Activated T-helper 1 cell treated with anti-CD3 and anti-CD28 coated beads, Interleukin-12 subunit alpha, Interleukin-12 subunit beta, Interleukin-2, Interleukin-4 antibody, amounts not matched to agents 30 ng/mL and 10 ng/mL and 1 ng/mL, durations not matched to agents 14 hours and 24 hours and 36 hours (primary cell): ENCODE measurements around the gene ACVR1B. TPM values are rescaled to one million over a fixed set of nuclear protein-coding genes. Genes with fewer than 3 reads are reported as not detected.
A peak's percentile ranks its signal among the peaks of the same experiment; 100 is the strongest.
"Not testable (repeated sequence)": the region's sequence is repeated elsewhere in the genome, so short reads cannot be mapped to it uniquely, and the experiment has no call there.

Experiments
- DNase-seq: peaks from one replicate; pipeline ENCODE4 v3.0.0; 2021; ENCODE audit warnings: low spot score
- H3K27ac Mint-ChIP-seq: one replicate; pipeline ENCODE4 v1.8.0; 2021; ENCODE audit warnings: mild to moderate bottlenecking, mixed read lengths
- H3K27me3 Mint-ChIP-seq: one replicate; pipeline ENCODE4 v1.8.0; 2022; ENCODE audit warnings: mild to moderate bottlenecking, moderate library complexity, mixed read lengths; ENCODE audit not compliant: insufficient read depth
- H3K36me3 Mint-ChIP-seq: one replicate; pipeline ENCODE4 v1.8.0; 2021; ENCODE audit warnings: low read depth, mixed read lengths
- H3K4me1 Mint-ChIP-seq: one replicate; pipeline ENCODE4 v1.8.0; 2021; ENCODE audit warnings: low read depth, mixed read lengths
- H3K4me3 Mint-ChIP-seq: one replicate; pipeline ENCODE4 v1.8.0; 2021; ENCODE audit warnings: mild to moderate bottlenecking, moderate library complexity, mixed read lengths
- H3K9me3 Mint-ChIP-seq: one replicate; pipeline ENCODE4 v1.8.0; 2021; ENCODE audit warnings: mixed read lengths
- intact Hi-C: fragments of 100-400 bp; cut with micrococcal nuclease; formaldehyde crosslinking; loops from one replicate; pipeline ENCODE4 v1.15.1; 2024
- total RNA-seq: library from RNA; stranded (reverse); gene quantifications from 2 replicates; pipeline ENCODE4 v1.2.3, GENCODE V29; 2022

The ACVR1B gene
- total RNA-seq, 1 donor from 2014 or later: 11.4 TPM

- Mint-ChIP-seq H3K4me1 (peaks cover 72% of the 10 kb centered on the region), H3K27me3 (peaks cover 27% of the 10 kb centered on the region), H3K36me3 (peaks cover 12% of the 10 kb centered on the region), H3K27ac (peak overlapping the region; percentile 63), H3K4me3 (peak overlapping the region; percentile 52), H3K9me3 (no peaks in the 10 kb centered on the region)
- DNase-seq: no peak
- intact Hi-C loops: loop anchor here (1.0 to 10.0 kb wide), 11 partner anchors 8 to 603 kb away; partner anchors contain the start of genes ACVR1B, ATG101, GALNT6 and SCN8A
These were observed 20.4 kb downstream of the ACVR1B start for GRCh38 chr12:51971679-51972421.

GRCh38 chr12:51972422-51972812, 20.9 kb downstream of the ACVR1B start:
- Mint-ChIP-seq H3K9me3 (no peaks in the 10 kb centered on the region), H3K36me3 (peaks cover 12% of the 10 kb centered on the region), H3K4me3 (peak overlapping the region; percentile 69), H3K27ac (no peak overlapping the region), H3K4me1 (peaks cover 73% of the 10 kb centered on the region), H3K27me3 (peaks cover 27% of the 10 kb centered on the region)
- no peak for DNase-seq
- intact Hi-C loops: loop anchor here (2.0 to 10.0 kb wide), 4 partner anchors 152 to 578 kb away; partner anchors contain the start of genes GALNT6 and SCN8A

- Mint-ChIP-seq H3K4me1 (peaks cover 73% of the 10 kb centered on the region), H3K27ac (peak overlapping the region; percentile 79), H3K36me3 (peaks cover 12% of the 10 kb centered on the region), H3K27me3 (peaks cover 27% of the 10 kb centered on the region), H3K9me3 (no peaks in the 10 kb centered on the region), H3K4me3 (peak overlapping the region; percentile 69)
- peak; percentile 43 for DNase-seq
- intact Hi-C loops: loop anchor here (2.0 to 10.0 kb wide), 4 partner anchors 152 to 578 kb away; partner anchors contain the start of genes GALNT6 and SCN8A
These were observed 21.4 kb downstream of the ACVR1B start for GRCh38 chr12:51972849-51973273.

GRCh38 chr12:51973560-51973959, 22.1 kb downstream of the ACVR1B start:
- Mint-ChIP-seq H3K4me3 (peak overlapping the region; percentile 13), H3K27me3 (peaks cover 24% of the 10 kb centered on the region)

GRCh38 chr12:51974646-51975045, 23.1 kb downstream of the ACVR1B start:
- Mint-ChIP-seq H3K36me3 (peaks cover 10% of the 10 kb centered on the region), H3K9me3 (no peaks in the 10 kb centered on the region), H3K27ac (no peak overlapping the region), H3K4me3 (peak overlapping the region; percentile 50), H3K4me1 (peaks cover 73% of the 10 kb centered on the region), H3K27me3 (peaks cover 14% of the 10 kb centered on the region)
- intact Hi-C loops: loop anchor here (5.0 to 10.0 kb wide), 3 partner anchors 268 to 580 kb away; partner anchors contain the start of genes GALNT6 and SCN8A
- DNase-seq: no peak

More at GRCh38 chr12:51973560-51973959, 22.1 kb downstream of the ACVR1B start:
- DNase-seq: no peak
- H3K36me3 Mint-ChIP-seq: peaks cover 11% of the 10 kb centered on the region
- H3K27ac Mint-ChIP-seq: no peak overlapping the region
- intact Hi-C loops: loop anchor here (2.0 to 10.0 kb wide), 4 partner anchors 153 to 579 kb away; partner anchors contain the start of genes GALNT6 and SCN8A
- H3K9me3 Mint-ChIP-seq: no peaks in the 10 kb centered on the region
- H3K4me1 Mint-ChIP-seq: peaks cover 73% of the 10 kb centered on the region

GRCh38 chr12:51975196-51975595, 23.7 kb downstream of the ACVR1B start:
- peak overlapping the region; percentile 44 for H3K4me3 Mint-ChIP-seq
- no peak for DNase-seq
- H3K27ac Mint-ChIP-seq: no peak overlapping the region
- H3K36me3 Mint-ChIP-seq: peaks cover 10% of the 10 kb centered on the region
- peaks cover 71% of the 10 kb centered on the region for H3K4me1 Mint-ChIP-seq
- intact Hi-C loops: loop anchor here (10.0 kb wide), 1 partner anchor 580 kb away; the partner anchor contains the start of gene GALNT6
- no peaks in the 10 kb centered on the region for H3K9me3 Mint-ChIP-seq
- peaks cover 11% of the 10 kb centered on the region for H3K27me3 Mint-ChIP-seq

GRCh38 chr12:51976376-51977160, 25.1 kb downstream of the ACVR1B start:
- DNase-seq: no peak
- no peak overlapping the region for H3K4me3 Mint-ChIP-seq
- intact Hi-C loops: loop anchor here (10.0 kb wide), 1 partner anchor 582 kb away; the partner anchor contains the start of gene GALNT6
- no peaks in the 10 kb centered on the region for H3K9me3 Mint-ChIP-seq
- no peak overlapping the region for H3K27ac Mint-ChIP-seq
- peaks cover 67% of the 10 kb centered on the region for H3K4me1 Mint-ChIP-seq
- H3K27me3 Mint-ChIP-seq: peaks cover 8% of the 10 kb centered on the region
- H3K36me3 Mint-ChIP-seq: peaks cover 11% of the 10 kb centered on the region

- Mint-ChIP-seq H3K36me3 (peaks cover 11% of the 10 kb centered on the region), H3K27me3 (peaks cover 8% of the 10 kb centered on the region), H3K4me3 (no peak overlapping the region), H3K4me1 (peaks cover 60% of the 10 kb centered on the region), H3K27ac (no peak overlapping the region), H3K9me3 (no peaks in the 10 kb centered on the region)
- intact Hi-C loops: loop anchor here (10.0 kb wide), 1 partner anchor 583 kb away; the partner anchor contains the start of gene GALNT6
- no peak for DNase-seq
These were observed 25.8 kb downstream of the ACVR1B start for GRCh38 chr12:51977320-51977753.

- not testable (repeated sequence) for H3K27ac Mint-ChIP-seq, H3K4me3 Mint-ChIP-seq, H3K9me3 Mint-ChIP-seq, DNase-seq, H3K27me3 Mint-ChIP-seq
- Mint-ChIP-seq H3K36me3 (peaks cover 12% of the 10 kb centered on the region), H3K4me1 (peaks cover 40% of the 10 kb centered on the region)
- intact Hi-C loops: loop anchor here (10.0 kb wide), 1 partner anchor 585 kb away; the partner anchor contains the start of gene GALNT6
These were observed 27.8 kb downstream of the ACVR1B start for GRCh38 chr12:51979306-51979705.

- no peaks in the 10 kb centered on the region for H3K9me3 Mint-ChIP-seq
- H3K36me3 Mint-ChIP-seq: peaks cover 13% of the 10 kb centered on the region
- H3K4me1 Mint-ChIP-seq: peaks cover 31% of the 10 kb centered on the region
- peak overlapping the region; percentile 41 for H3K27ac Mint-ChIP-seq
- H3K27me3 Mint-ChIP-seq: peaks cover 5% of the 10 kb centered on the region
- intact Hi-C loops: loop anchor here (1.0 kb wide), 3 partner anchors 9 to 88 kb away; no protein-coding TSS in a partner anchor
- H3K4me3 Mint-ChIP-seq: no peak overlapping the region
- peak; percentile 52 for DNase-seq
These were observed 28.7 kb downstream of the ACVR1B start for GRCh38 chr12:51980051-51980808.

- Mint-ChIP-seq H3K9me3 (no peaks in the 10 kb centered on the region), H3K27me3 (peaks cover 5% of the 10 kb centered on the region), H3K36me3 (peaks cover 12% of the 10 kb centered on the region), H3K4me1 (peaks cover 25% of the 10 kb centered on the region), H3K4me3 (no peak overlapping the region), H3K27ac (peak overlapping the region; percentile 41)
- no peak for DNase-seq
- intact Hi-C loops: loop anchor here (1.0 kb wide), 3 partner anchors 9 to 88 kb away; no protein-coding TSS in a partner anchor
These were observed 29.3 kb downstream of the ACVR1B start for GRCh38 chr12:51980809-51981127.

- H3K27ac Mint-ChIP-seq: no peak overlapping the region
- peaks cover 9% of the 10 kb centered on the region for H3K36me3 Mint-ChIP-seq
- no peak for DNase-seq
These were observed 33.2 kb downstream of the ACVR1B start for GRCh38 chr12:51984657-51985056.

More at GRCh38 chr12:51984657-51985056, 33.2 kb downstream of the ACVR1B start:
- peaks cover 5% of the 10 kb centered on the region for H3K27me3 Mint-ChIP-seq
- peaks cover 13% of the 10 kb centered on the region for H3K4me1 Mint-ChIP-seq
- intact Hi-C loops: no loop called here
- no peaks in the 10 kb centered on the region for H3K9me3 Mint-ChIP-seq
- H3K4me3 Mint-ChIP-seq: no peak overlapping the region
